Neural progenitor cell (in vitro differentiated cells): ENCODE results near the gene YTHDF1. TPM values are rescaled to one million over a fixed set of nuclear protein-coding genes. Genes with fewer than 3 reads are reported as not detected.

Experiments used
- DNase-seq: peaks from one replicate; pipeline ENCODE4 v3.0.0-alpha.2; 2016; ENCODE audit warnings: low spot score
- H2AFZ ChIP-seq: fragments of 200-600 bp; sonication (generic); replicated peaks from 2 replicates; pipeline ENCODE4 v1.6.1; 2016; ENCODE audit warnings: antibody characterized with exemption
- H3F3A ChIP-seq: fragments of 200-600 bp; sonication (generic); 2 replicates; pipeline ENCODE4 v1.6.1; 2016; ENCODE audit warnings: antibody characterized with exemption, low read depth
- H3K27ac ChIP-seq: fragments of 200-600 bp; sonication (generic); 2 replicates; pipeline ENCODE4 v1.5.1; 2016; ENCODE audit warnings: mild to moderate bottlenecking
- H3K27me3 ChIP-seq: fragments of 200-600 bp; sonication (generic); 2 replicates; pipeline ENCODE4 v1.6.1; 2016; ENCODE audit warnings: mild to moderate bottlenecking, moderate library complexity
- H3K36me3 ChIP-seq: fragments of 200-600 bp; sonication (generic); 2 replicates; pipeline ENCODE4 v1.5.1; 2016
- H3K4me1 ChIP-seq: fragments of 200-600 bp; sonication (generic); 2 replicates; pipeline ENCODE4 v1.6.1; 2016; ENCODE audit warnings: mixed run types
- H3K4me2 ChIP-seq: fragments of 200-600 bp; sonication (generic); 2 replicates; pipeline ENCODE4 v1.6.1; 2016
- H3K4me3 ChIP-seq: fragments of 200-600 bp; sonication (generic); 2 replicates; pipeline ENCODE4 v1.5.1; 2016
- H3K79me2 ChIP-seq: fragments of 200-600 bp; sonication (generic); 2 replicates; pipeline ENCODE4 v1.6.1; 2016; ENCODE audit warnings: low read depth
- H3K9ac ChIP-seq: fragments of 200-600 bp; sonication (generic); 2 replicates; pipeline ENCODE4 v1.6.1; 2016
- H3K9me3 ChIP-seq: fragments of 200-600 bp; sonication (generic); 2 replicates; pipeline ENCODE4 v1.5.1; 2016; ENCODE audit warnings: low read depth
- H4K20me1 ChIP-seq: fragments of 200-600 bp; sonication (generic); 2 replicates; pipeline ENCODE4 v1.6.1; 2016; ENCODE audit warnings: low read depth
- H3K27ac Mint-ChIP-seq: 3 replicates; pipeline ENCODE4 v1.8.0; 2021; ENCODE audit warnings: mixed read lengths
- H3K27me3 Mint-ChIP-seq: 2 replicates; pipeline ENCODE4 v1.8.0; 2022; ENCODE audit warnings: low read depth, mild to moderate bottlenecking, inconsistent platforms, moderate library complexity, mixed read lengths; ENCODE audit not compliant: insufficient read depth
- H3K36me3 Mint-ChIP-seq: 3 replicates; pipeline ENCODE4 v1.8.0; 2021; ENCODE audit warnings: mixed read lengths
- H3K4me1 Mint-ChIP-seq: 3 replicates; pipeline ENCODE4 v1.8.0; 2021; ENCODE audit warnings: mixed read lengths
- H3K4me3 Mint-ChIP-seq: 3 replicates; pipeline ENCODE4 v1.8.0; 2021; ENCODE audit warnings: mild to moderate bottlenecking, moderate library complexity, mixed read lengths
- H3K9me3 Mint-ChIP-seq: 3 replicates; pipeline ENCODE4 v1.8.0; 2020; ENCODE audit warnings: mixed read lengths
- CTCF ChIP-seq: fragments of 200-600 bp; sonication (generic); IDR thresholded peaks from 2 replicates; pipeline ENCODE4 v1.5.1; 2017; ENCODE audit warnings: antibody characterized with exemption, mild to moderate bottlenecking
- EZH2 ChIP-seq: fragments of 200-600 bp; sonication (generic); IDR thresholded peaks from 2 replicates; pipeline ENCODE4 v1.6.1; 2017; ENCODE audit warnings: antibody characterized with exemption, mild to moderate bottlenecking, moderate library complexity
- EZH2phosphoT487 ChIP-seq: fragments of 200-600 bp; sonication (generic); IDR thresholded peaks from 2 replicates; pipeline ENCODE4 v1.6.1; 2017; ENCODE audit warnings: antibody characterized with exemption
- total RNA-seq: library from RNA; depleted of rRNA; stranded (reverse); fragments of >200 nt; gene quantifications from 2 replicates; pipeline ENCODE4 v1.2.3, GENCODE V29; 2015; ENCODE audit warnings: low replicate concordance

Gene YTHDF1
- total RNA-seq, 1 donor from 2014 or later = 28.1 TPM

GRCh38 chr20:63224412-63225081, 8.6 kb upstream of the YTHDF1 start:
- H3K36me3 Mint-ChIP-seq = no peaks in the 10 kb centered on the region
- H3K27ac Mint-ChIP-seq = peak overlapping the region; percentile 74
- Histone ChIP-seq H3K27ac (no peak overlapping the region), H3K9ac (no peak overlapping the region), H4K20me1 (no peaks in the 10 kb centered on the region), H3K4me1 (peaks cover 20% of the 10 kb centered on the region), H2AFZ (no peak overlapping the region), H3K4me2 (no peak overlapping the region), H3K27me3 (peaks cover 7% of the 10 kb centered on the region), H3K36me3 (no peaks in the 10 kb centered on the region), H3K9me3 (no peaks in the 10 kb centered on the region), H3K4me3 (no peak overlapping the region), H3F3A (peaks cover 19% of the 10 kb centered on the region), H3K79me2 (no peaks in the 10 kb centered on the region)
- H3K9me3 Mint-ChIP-seq = no peaks in the 10 kb centered on the region
- peaks cover 25% of the 10 kb centered on the region for H3K27me3 Mint-ChIP-seq
- peak overlapping the region; percentile 59 for H3K4me3 Mint-ChIP-seq
- peaks cover 40% of the 10 kb centered on the region for H3K4me1 Mint-ChIP-seq
- TF ChIP-seq EZH2phosphoT487 = no peak
- TF ChIP-seq CTCF = no peak
- TF ChIP-seq EZH2 = no peak
- DNase-seq = peak; percentile 58

DNA sequence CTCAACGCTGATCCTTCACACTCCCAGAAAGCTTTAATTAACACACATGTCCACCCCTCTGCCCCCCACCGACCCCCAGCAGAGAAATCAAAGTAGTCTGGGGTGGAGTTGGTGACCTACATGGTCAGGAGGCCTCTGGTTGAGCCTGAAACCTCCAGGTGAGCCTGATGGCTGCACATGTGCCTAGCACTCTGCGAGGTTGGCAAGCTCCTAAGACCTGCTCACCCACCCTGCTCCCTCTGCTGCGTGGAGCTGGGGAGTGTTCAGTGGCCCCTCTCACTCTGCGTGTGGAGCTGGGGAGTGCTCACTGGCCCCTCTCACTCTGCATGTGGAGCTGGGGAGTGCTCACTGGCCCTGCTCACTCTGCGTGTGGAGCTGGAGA, 7.9 kb upstream of the YTHDF1 start:
- Mint-ChIP-seq H3K4me1 (peaks cover 34% of the 10 kb centered on the region), H3K36me3 (no peaks in the 10 kb centered on the region), H3K9me3 (no peaks in the 10 kb centered on the region), H3K4me3 (peak overlapping the region; percentile 27), H3K27me3 (peaks cover 25% of the 10 kb centered on the region), H3K27ac (peak overlapping the region; percentile 94)
- Histone ChIP-seq H3K27me3 (peaks cover 7% of the 10 kb centered on the region), H3K9ac (no peak overlapping the region), H3K4me2 (no peak overlapping the region), H3F3A (peaks cover 15% of the 10 kb centered on the region), H4K20me1 (no peaks in the 10 kb centered on the region), H3K27ac (no peak overlapping the region), H3K4me1 (peaks cover 12% of the 10 kb centered on the region), H2AFZ (no peak overlapping the region), H3K9me3 (no peaks in the 10 kb centered on the region), H3K36me3 (no peaks in the 10 kb centered on the region), H3K4me3 (no peak overlapping the region), H3K79me2 (no peaks in the 10 kb centered on the region)
- no peak for TF ChIP-seq CTCF
- no peak for TF ChIP-seq EZH2
- TF ChIP-seq EZH2phosphoT487 = no peak
- DNase-seq = no peak

- peak; percentile 76 for DNase-seq
- peaks cover 25% of the 10 kb centered on the region for H3K27me3 Mint-ChIP-seq
- Histone ChIP-seq H2AFZ (no peak overlapping the region), H3F3A (peaks cover 12% of the 10 kb centered on the region), H3K36me3 (no peaks in the 10 kb centered on the region), H4K20me1 (no peaks in the 10 kb centered on the region), H3K4me3 (no peak overlapping the region), H3K27me3 (peaks cover 7% of the 10 kb centered on the region), H3K9ac (no peak overlapping the region), H3K9me3 (no peaks in the 10 kb centered on the region), H3K79me2 (no peaks in the 10 kb centered on the region), H3K27ac (no peak overlapping the region), H3K4me2 (no peak overlapping the region), H3K4me1 (peaks cover 11% of the 10 kb centered on the region)
- H3K4me3 Mint-ChIP-seq = peak overlapping the region; percentile 27
- TF ChIP-seq EZH2 = no peak
- no peak for TF ChIP-seq EZH2phosphoT487
- peak; percentile 87 for TF ChIP-seq CTCF
- no peaks in the 10 kb centered on the region for H3K9me3 Mint-ChIP-seq
- peak overlapping the region; percentile 94 for H3K27ac Mint-ChIP-seq
- H3K4me1 Mint-ChIP-seq = peaks cover 30% of the 10 kb centered on the region
- no peaks in the 10 kb centered on the region for H3K36me3 Mint-ChIP-seq
Observed at GRCh38 chr20:63223121-63223825, 7.3 kb upstream of the YTHDF1 start.
